Ectodermal cell (in vitro differentiated cells): ENCODE data around the gene WFDC11. TPM values are rescaled to one million over a fixed set of nuclear protein-coding genes. Genes with fewer than 3 reads are reported as not detected.
"Not testable (repeated sequence)": the region's sequence is repeated elsewhere in the genome, so short reads cannot be mapped to it uniquely, and the experiment has no call there.

Source experiments
- H3K27ac ChIP-seq: 2 replicates; pipeline ENCODE4 v1.7.0; 2013; ENCODE audit warnings: mild to moderate bottlenecking, low read depth, low read length; ENCODE audit not compliant: insufficient read depth, poor library complexity, severe bottlenecking
- H3K27me3 ChIP-seq: 2 replicates; pipeline ENCODE4 v1.7.0; 2013; ENCODE audit warnings: mild to moderate bottlenecking, low read length; ENCODE audit not compliant: insufficient read depth, control insufficient read depth, poor library complexity, severe bottlenecking
- H3K36me3 ChIP-seq: one replicate; pipeline ENCODE4 v1.7.0; 2013; ENCODE audit warnings: low read length; ENCODE audit not compliant: control insufficient read depth, insufficient read depth
- H3K4me1 ChIP-seq: one replicate; pipeline ENCODE4 v1.7.0; 2013; ENCODE audit warnings: low read length; ENCODE audit not compliant: control insufficient read depth, insufficient read depth
- H3K4me3 ChIP-seq: 2 replicates; pipeline ENCODE4 v1.7.0; 2013; ENCODE audit warnings: low read depth, low read length, control low read depth; ENCODE audit not compliant: insufficient read depth
- H3K9me3 ChIP-seq: 2 replicates; pipeline ENCODE4 v1.7.0; 2013; ENCODE audit warnings: mild to moderate bottlenecking, low read length, moderate library complexity; ENCODE audit not compliant: control insufficient read depth
- WGBS, 2 experiments: methylation state at CpG; one replicate each; pipeline ENCODE4 v1.1.7; 2013; ENCODE audit warnings: missing lambda C conversion rate in 2 of 2; 5-methylcytosine and 5-hydroxymethylcytosine counted together
- polyA plus RNA-seq, 4 experiments: library from polyadenylated mRNA; stranded (reverse); fragments of 50-300 nt; gene quantifications; one replicate each; pipeline ENCODE4 v1.2.3, GENCODE V29; 2013

Gene WFDC11
- not detected for polyA plus RNA-seq (2013, experiment 1 of 4)
- not detected for polyA plus RNA-seq (2013, experiment 2 of 4)
- not detected for polyA plus RNA-seq (2013, experiment 3 of 4)
- not detected for polyA plus RNA-seq (2013, experiment 4 of 4)

DNA sequence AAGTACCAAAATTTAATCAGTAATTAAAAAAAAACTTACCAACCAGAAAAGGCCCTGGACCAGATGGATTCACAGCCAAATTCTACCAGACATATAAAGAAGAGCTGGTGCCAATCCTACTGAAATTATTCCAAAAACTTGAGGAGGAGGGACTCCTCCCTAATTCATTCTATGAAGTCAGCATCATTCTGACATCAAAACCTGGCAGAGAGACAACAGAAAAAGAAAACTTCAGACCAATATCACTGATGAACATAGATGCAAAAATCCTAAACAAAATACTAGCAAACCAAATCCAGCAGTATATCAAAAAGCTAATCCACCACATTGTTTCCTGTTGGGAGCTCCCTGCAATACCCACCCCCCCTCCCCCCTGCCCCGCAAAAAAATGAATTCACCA, at the start of gene WFDC11:
TSS of gene WFDC11 (minus strand) at position 101 of the 400 bp plus-strand sequence. CDS start 19,639 bp downstream, outside the sequence.
- no peaks in the 10 kb centered on the region for H3K36me3 ChIP-seq
- 77 to 100% methylated on average over 1 of the region's 1 CpG for WGBS, 2 experiments
- H3K4me3 ChIP-seq = no peak within 1 kb of the TSS
- H3K4me1 ChIP-seq = no peaks in the 10 kb centered on the region
- H3K27me3 ChIP-seq = no peaks in the 10 kb centered on the region
- H3K27ac ChIP-seq = no peak within 1 kb of the TSS
- H3K9me3 ChIP-seq = no peaks in the 10 kb centered on the region

DNA sequence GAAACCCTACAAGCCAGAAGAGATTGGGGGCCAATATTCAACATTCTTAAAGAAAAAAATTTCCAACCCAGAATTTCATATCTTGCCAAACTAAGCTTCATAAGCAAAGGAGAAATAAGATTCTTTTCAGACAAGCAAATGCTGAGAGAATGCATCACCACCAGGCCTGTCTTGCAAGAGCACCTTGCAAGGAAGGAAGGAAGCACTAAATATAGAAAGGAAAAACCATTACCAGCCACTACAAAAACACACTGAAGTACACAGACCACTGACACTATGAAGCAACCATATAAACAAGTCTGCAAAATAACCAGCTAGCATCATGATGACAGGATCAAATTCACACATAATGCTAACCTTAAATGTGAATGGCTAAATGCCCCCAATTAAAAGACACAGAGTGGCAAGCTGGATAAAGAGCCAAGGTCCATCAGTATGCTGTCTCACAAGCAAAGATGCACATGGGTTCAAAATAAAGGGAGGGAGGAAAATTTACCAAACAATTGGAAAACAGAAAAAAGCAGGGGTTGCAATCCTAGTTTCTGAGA, 46.2 kb upstream of the WFDC11 start:
- H3K27ac ChIP-seq, H3K4me1 ChIP-seq, H3K27me3 ChIP-seq, H3K36me3 ChIP-seq, H3K9me3 ChIP-seq, H3K4me3 ChIP-seq: not testable (repeated sequence)

DNA sequence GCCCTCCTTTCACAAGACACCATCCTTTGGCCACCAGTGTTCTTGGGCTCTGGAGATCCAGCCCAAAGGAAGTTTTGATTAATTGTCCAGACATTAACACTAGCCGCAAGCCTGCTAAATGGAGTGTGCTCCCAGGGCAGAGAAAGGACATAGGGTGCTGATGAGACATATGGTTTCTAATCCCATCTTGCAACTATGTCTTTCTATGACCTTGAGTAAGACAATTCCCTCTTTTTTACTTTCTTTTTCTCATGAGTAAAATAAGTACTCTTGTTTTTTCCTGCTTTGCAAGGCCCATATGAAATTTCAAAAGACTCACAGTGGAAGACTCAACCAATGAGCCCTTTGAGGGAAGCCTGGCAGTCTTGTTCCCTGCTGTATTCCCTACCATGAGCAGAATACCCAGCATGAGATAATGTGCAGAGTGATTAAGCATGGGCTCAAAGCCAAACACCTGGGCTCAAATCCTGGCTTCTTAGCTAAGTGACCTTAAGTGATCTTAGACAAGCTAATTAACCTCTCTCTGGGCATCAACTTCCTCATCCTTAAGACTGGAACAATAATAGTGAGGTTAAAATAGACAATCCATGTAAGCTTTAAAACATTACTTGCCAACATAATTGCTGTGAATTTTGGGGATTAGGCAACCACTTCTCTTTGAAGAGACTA, 35.1 kb upstream of the WFDC11 start, which contains the start of gene WFDC10B:
TSS of gene WFDC10B (minus strand) at position 51 of the 669 bp plus-strand sequence. CDS start 19,027 bp downstream, outside the sequence.
- whole genome bisulfite sequencing, 2 experiments = 86 to 94% methylated on average over 1 of the region's 1 CpG
- no peaks in the 10 kb centered on the region for H3K9me3 ChIP-seq

DNA sequence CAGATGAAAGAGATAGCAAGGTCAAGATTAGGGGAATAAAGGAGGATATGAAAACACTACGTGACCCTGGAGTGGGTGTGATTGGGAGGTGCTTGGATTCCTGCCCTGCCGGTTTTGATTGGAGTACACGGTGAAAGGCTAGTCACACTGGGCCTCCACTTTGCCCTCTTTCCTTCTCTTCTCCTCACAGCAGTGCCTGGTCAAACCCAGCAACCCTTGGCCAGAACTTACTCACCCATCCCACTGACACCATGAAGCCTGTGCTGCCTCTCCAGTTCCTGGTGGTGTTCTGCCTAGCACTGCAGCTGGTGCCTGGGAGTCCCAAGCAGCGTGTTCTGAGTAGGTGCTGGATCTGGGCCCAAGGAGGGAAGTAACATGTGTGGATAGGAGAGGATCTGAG, 31.8 kb upstream of the WFDC11 start, which contains the start of gene WFDC13:
TSS of gene WFDC13 (plus strand) at position 166 of the 400 bp plus-strand sequence. CDS start at position 252, 86 bp downstream.
- no peak within 1 kb of the TSS for H3K27ac ChIP-seq
- H3K27me3 ChIP-seq = no peaks in the 10 kb centered on the region
- WGBS, 2 experiments = 89 to 91% methylated on average over 4 of the region's 4 CpGs
- H3K9me3 ChIP-seq = no peaks in the 10 kb centered on the region
- H3K4me3 ChIP-seq = no peak within 1 kb of the TSS
- H3K36me3 ChIP-seq = no peaks in the 10 kb centered on the region
- no peaks in the 10 kb centered on the region for H3K4me1 ChIP-seq

More for the DNA sequence above, 35.1 kb upstream of the WFDC11 start, which contains the start of gene WFDC10B:
- Histone ChIP-seq H3K36me3 (no peaks in the 10 kb centered on the region), H3K27me3 (no peaks in the 10 kb centered on the region), H3K4me1 (no peaks in the 10 kb centered on the region), H3K27ac (no peak within 1 kb of the TSS), H3K4me3 (no peak within 1 kb of the TSS)

DNA sequence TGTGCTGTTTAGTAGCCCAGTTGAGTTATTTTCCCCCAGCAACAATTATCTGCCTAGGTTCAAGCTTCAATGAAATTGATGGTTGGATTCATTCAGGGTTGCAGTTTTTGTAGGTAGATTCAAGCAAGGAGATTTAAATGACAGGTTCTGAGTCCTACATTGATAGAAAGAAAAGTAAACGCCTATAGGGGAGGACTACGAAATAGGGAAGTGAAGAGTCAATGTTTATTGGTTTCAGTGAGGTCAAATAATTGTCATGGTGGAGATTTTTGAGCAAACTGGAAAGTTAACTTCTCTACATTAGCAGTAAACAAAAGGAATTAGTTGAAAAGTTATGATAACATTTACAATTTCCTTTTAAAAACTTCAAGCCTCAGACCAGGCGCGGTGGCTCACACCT, 31.1 kb upstream of the WFDC11 start:
- no peak overlapping the region for H3K4me3 ChIP-seq
- no peaks in the 10 kb centered on the region for H3K4me1 ChIP-seq
- WGBS, 2 experiments = 81 to 92% methylated on average over 4 of the region's 4 CpGs
- H3K36me3 ChIP-seq = no peaks in the 10 kb centered on the region
- no peaks in the 10 kb centered on the region for H3K27me3 ChIP-seq
- no peak overlapping the region for H3K27ac ChIP-seq
- H3K9me3 ChIP-seq = no peaks in the 10 kb centered on the region

DNA sequence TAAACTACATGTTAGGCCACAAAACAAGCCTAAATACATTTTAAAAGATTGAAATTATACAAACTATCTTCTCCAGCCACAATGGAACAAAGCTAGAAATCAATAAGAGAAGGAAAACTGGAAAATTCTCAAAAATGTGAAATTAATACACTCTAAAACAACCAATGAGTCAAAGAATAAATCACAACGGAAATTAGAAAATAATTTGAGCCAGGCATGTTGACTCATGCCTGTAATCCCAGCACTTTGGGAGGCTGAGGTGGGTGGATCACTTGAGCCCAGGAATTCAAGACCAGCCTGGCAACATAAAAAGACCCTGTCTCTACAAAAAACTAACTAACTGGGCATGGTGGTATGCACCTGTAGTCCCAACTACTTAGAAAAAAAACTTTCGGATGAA, 25.5 kb upstream of the WFDC11 start:
- no peak overlapping the region for H3K27ac ChIP-seq
- H3K4me3 ChIP-seq = no peak overlapping the region
- no peaks in the 10 kb centered on the region for H3K4me1 ChIP-seq
- no peaks in the 10 kb centered on the region for H3K36me3 ChIP-seq
- no peaks in the 10 kb centered on the region for H3K27me3 ChIP-seq
- 84 to 87% methylated on average over 2 of the region's 2 CpGs for WGBS, 2 experiments
- H3K9me3 ChIP-seq = no peaks in the 10 kb centered on the region

DNA sequence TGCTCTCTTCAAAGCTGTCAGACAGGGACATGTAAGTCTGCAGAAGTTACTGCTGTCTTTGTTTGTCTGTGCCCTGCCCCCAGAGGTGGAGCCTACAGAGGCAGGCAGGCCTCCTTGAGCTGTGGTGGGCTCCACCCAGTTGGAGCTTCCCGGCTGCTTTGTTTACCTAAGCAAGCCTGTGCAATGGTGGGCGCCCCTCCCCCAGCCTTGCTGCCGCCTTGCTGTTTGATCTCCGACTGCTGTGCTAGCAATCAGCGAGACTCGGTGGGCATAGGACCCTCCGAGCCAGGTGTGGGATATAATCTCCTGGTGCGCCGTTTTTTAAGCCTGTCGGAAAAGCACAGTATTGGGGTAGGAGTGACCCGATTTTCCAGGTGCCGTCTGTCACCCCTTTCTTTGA, 23.3 kb upstream of the WFDC11 start:
- not testable (repeated sequence) for H3K36me3 ChIP-seq, H3K27ac ChIP-seq, H3K4me3 ChIP-seq, H3K27me3 ChIP-seq, H3K4me1 ChIP-seq, H3K9me3 ChIP-seq
- WGBS, 2 experiments = 93% methylated on average over 12 of the region's 12 CpGs

DNA sequence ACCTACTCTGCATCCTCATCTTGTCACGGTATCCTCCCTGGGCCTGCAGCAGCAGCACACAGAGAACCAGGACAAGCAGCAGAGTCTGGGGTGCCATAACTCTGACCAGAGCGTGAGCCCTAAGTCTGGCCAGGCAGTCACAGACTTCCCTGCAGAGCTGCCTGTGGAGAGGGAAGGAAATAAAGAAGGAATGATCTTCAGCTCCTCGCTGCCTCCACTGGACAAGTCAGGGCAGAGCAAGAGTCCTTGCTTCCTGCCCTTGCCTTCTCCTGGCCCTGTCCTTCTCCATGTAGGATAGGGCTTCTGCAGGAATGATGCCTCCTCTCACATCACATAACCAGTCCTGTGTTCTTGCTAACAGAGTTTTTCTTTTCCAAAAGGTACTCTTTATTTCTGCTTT, 15.9 kb upstream of the WFDC11 start:
- Histone ChIP-seq H3K27me3 (no peaks in the 10 kb centered on the region), H3K4me3 (no peak overlapping the region), H3K4me1 (no peaks in the 10 kb centered on the region), H3K36me3 (no peaks in the 10 kb centered on the region), H3K27ac (no peak overlapping the region), H3K9me3 (no peaks in the 10 kb centered on the region)
- WGBS, 2 experiments = 76 to 81% methylated on average over 3 of the region's 3 CpGs

DNA sequence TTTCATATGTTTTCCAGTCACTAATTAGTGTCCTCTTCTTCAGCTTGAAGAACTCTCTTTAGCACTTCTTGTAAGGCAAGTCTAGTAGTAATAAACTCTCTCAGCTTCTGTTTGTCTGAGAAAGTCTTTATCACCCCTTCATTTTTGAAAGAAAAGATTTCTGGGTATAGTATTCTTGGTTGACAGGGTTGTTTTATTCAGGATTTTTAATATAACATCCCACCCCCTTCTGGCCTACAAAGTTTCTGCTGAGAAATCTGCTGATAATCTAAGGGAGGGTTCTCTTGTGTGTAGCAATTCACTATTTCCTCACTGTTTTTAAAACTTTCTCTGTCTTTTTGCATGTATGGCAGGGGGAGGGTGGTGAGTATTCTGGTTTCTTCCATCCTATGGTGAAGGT, 9.6 kb upstream of the WFDC11 start:
- Histone ChIP-seq H3K9me3 (no peaks in the 10 kb centered on the region), H3K27ac (no peak overlapping the region), H3K27me3 (no peaks in the 10 kb centered on the region), H3K4me1 (no peaks in the 10 kb centered on the region), H3K36me3 (no peaks in the 10 kb centered on the region), H3K4me3 (no peak overlapping the region)

DNA sequence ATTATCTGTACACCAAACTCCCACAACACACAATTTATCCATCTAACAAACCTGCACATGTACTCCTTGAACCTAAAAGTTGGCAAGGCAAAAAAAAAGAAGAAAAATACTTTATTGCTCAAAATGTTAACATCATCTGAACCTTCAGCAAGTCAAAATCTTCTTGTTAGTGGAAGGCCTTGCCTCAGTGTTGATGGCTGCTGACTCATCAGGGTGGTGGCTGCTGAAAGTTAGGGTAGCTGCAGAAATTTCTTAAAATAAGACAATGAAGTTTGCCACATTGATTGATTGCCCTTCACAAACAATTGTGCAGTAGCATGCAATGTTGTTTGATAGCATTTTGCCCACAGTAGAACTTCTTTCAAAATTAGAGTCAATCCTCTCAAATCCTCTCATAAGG, 2.7 kb upstream of the WFDC11 start:
- H3K4me1 ChIP-seq = no peaks in the 10 kb centered on the region
- no peaks in the 10 kb centered on the region for H3K27me3 ChIP-seq
- H3K36me3 ChIP-seq = no peaks in the 10 kb centered on the region
- H3K9me3 ChIP-seq = no peaks in the 10 kb centered on the region
- no peak overlapping the region for H3K27ac ChIP-seq
- no peak overlapping the region for H3K4me3 ChIP-seq
